Measurements from ENCODE around the gene AFG3L2.

- TF ChIP-seq POLR2A (IDR thresholded peaks at IDR 0.05) (no peak), CTCF (IDR thresholded peaks at IDR 0.05) (no peak), POLR2AphosphoS5 (IDR thresholded peaks at IDR 0.05) (no peak), EP300 (IDR thresholded peaks at IDR 0.05) (no peak)
Measured at GRCh38 chr18:12334366-12334808, 42.6 kb downstream of the AFG3L2 start.

Measured in sigmoid colon (tissue), 4 donors.